Upper lobe of left lung (tissue), 6 donors: ENCODE measurements around the gene ARHGAP26. TPM values are rescaled to one million over a fixed set of nuclear protein-coding genes. Genes with fewer than 3 reads are reported as not detected.
A peak's percentile ranks its signal among the peaks of the same experiment; 100 is the strongest.

ENCODE experiments used
- ATAC-seq, 2 donors: fragments of 200-7000 bp; cut with Tn5 transposase; one replicate each; pipeline ENCODE4 v1.9.1; 2022; ENCODE audit warnings: mild to moderate bottlenecking in 2 of 2, moderate library complexity in 2 of 2; ENCODE audit not compliant: low FRiP score in 2 of 2
- DNase-seq, 2 donors: peaks; one replicate each; pipeline ENCODE4 v3.0.0-alpha.2; 2019 to 2020
- H3K27ac ChIP-seq, 4 donors: fragments of 200-600 bp; sonication (generic); one replicate each; pipeline ENCODE4 v1.5.1; 2016 to 2019
- H3K27me3 ChIP-seq, 4 donors: fragments of 200-600 bp; sonication (generic); one replicate each; pipeline ENCODE4 v1.5.1; 2017 to 2019
- H3K36me3 ChIP-seq, 4 donors: fragments of 200-600 bp; sonication (generic); one replicate each; pipeline ENCODE4 v1.5.1; 2016 to 2019
- H3K4me1 ChIP-seq, 4 donors: fragments of 200-600 bp; sonication (generic); one replicate each; pipeline ENCODE4 v1.5.1; 2018 to 2019
- H3K4me3 ChIP-seq, 4 donors: fragments of 200-600 bp; sonication (generic); one replicate each; pipeline ENCODE4 v1.5.1; 2017 to 2019; ENCODE audit warnings: mild to moderate bottlenecking in 2 of 4, moderate library complexity in 1 of 4
- H3K9me3 ChIP-seq, 4 donors: fragments of 200-600 bp; sonication (generic); one replicate each; pipeline ENCODE4 v1.5.1; 2018 to 2019
- EP300 ChIP-seq, 4 donors: sonication (generic); formaldehyde crosslinking; IDR thresholded peaks; one replicate each; pipeline ENCODE4 v1.5.1; 2017; ENCODE audit warnings: antibody characterized with exemption in 4 of 4, control low read depth in 2 of 4
- POLR2A ChIP-seq, 4 donors: fragments of 450-650 bp; IDR thresholded peaks; one replicate each; pipeline ENCODE4 v1.5.1; 2016 to 2017; ENCODE audit warnings: antibody characterized with exemption in 4 of 4, mild to moderate bottlenecking in 2 of 4
- POLR2AphosphoS5 ChIP-seq, 2 donors: sonication (generic); formaldehyde crosslinking; IDR thresholded peaks; one replicate each; pipeline ENCODE4 v1.5.1; 2017; ENCODE audit warnings: antibody characterized with exemption in 2 of 2
- WGBS, 2 donors: methylation state at CpG; one replicate each; pipeline ENCODE4 v1.1.5; 2017 to 2018; 5-methylcytosine and 5-hydroxymethylcytosine counted together
- total RNA-seq, 6 donors: library from RNA; depleted of rRNA in 4 of 6; stranded (reverse); fragments of >200 nt in 4 of 6; gene quantifications; one replicate each; pipeline versions ENCODE4 v1.1.0 to v1.2.1, GENCODE V29; 2016 to 2021
- TF ChIP-seq, protein P1 (sequence below), 6 experiments: fragments of 450-650 bp in 4 of 6; fragments of 200-600 bp in 2 of 6; sonication (generic) in 2 of 6; IDR thresholded peaks; one replicate each; pipeline ENCODE4 v1.5.1; 2016 to 2019; ENCODE audit warnings: antibody characterized with exemption in 6 of 6
- donor health status: DM: no; HTN: no; CAD: no; lungs with moderate emphysema.
- donor health status: DM: no; HTN: yes; CAD: no; lungs with severe emphysema.

ARHGAP26 gene
- total RNA-seq, 6 donors from 2014 or later = 34.9 to 90.1 (median 38.9) TPM

- WGBS, 2 donors = 62 to 69% methylated on average over 3 of the region's 3 CpGs
- H3K4me3 ChIP-seq = no peak overlapping the region
- DNase-seq (no peak), ATAC-seq (no peak)
- H3K36me3 ChIP-seq = no peaks in the 10 kb centered on the region
- peak overlapping the region in 1 of 4 donors; percentile 72 for H3K27ac ChIP-seq
- no peaks in the 10 kb centered on the region for H3K9me3 ChIP-seq
- H3K4me1 ChIP-seq = peaks cover 7 to 33% (median 27%) of the 10 kb centered on the region in 4 donors
- no peaks in the 10 kb centered on the region for H3K27me3 ChIP-seq
- TF ChIP-seq POLR2AphosphoS5 (IDR thresholded peaks at IDR 0.05) (no peak), POLR2A (IDR thresholded peaks at IDR 0.05) (no peak), EP300 (IDR thresholded peaks at IDR 0.05) (no peak)
- TF ChIP-seq, protein P1, sequence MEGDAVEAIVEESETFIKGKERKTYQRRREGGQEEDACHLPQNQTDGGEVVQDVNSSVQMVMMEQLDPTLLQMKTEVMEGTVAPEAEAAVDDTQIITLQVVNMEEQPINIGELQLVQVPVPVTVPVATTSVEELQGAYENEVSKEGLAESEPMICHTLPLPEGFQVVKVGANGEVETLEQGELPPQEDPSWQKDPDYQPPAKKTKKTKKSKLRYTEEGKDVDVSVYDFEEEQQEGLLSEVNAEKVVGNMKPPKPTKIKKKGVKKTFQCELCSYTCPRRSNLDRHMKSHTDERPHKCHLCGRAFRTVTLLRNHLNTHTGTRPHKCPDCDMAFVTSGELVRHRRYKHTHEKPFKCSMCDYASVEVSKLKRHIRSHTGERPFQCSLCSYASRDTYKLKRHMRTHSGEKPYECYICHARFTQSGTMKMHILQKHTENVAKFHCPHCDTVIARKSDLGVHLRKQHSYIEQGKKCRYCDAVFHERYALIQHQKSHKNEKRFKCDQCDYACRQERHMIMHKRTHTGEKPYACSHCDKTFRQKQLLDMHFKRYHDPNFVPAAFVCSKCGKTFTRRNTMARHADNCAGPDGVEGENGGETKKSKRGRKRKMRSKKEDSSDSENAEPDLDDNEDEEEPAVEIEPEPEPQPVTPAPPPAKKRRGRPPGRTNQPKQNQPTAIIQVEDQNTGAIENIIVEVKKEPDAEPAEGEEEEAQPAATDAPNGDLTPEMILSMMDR (IDR thresholded peaks at IDR 0.05) = no peak
Measured at GRCh38 chr5:143126174-143127019, 356.2 kb downstream of the ARHGAP26 start.

GRCh38 chr5:143128412-143129071 is 358.4 kb downstream of the ARHGAP26 start:
- DNase-seq = no peak
- no peaks in the 10 kb centered on the region for H3K36me3 ChIP-seq
- WGBS, 2 donors = 61 to 77% methylated on average over 7 of the region's 7 CpGs
- no peak overlapping the region for H3K4me3 ChIP-seq
- H3K4me1 ChIP-seq = peaks cover 10 to 40% (median 28%) of the 10 kb centered on the region in 4 donors
- H3K27ac ChIP-seq = peak overlapping the region in 1 of 4 donors; percentile 46
- no peaks in the 10 kb centered on the region for H3K27me3 ChIP-seq
- TF ChIP-seq POLR2AphosphoS5 (IDR thresholded peaks at IDR 0.05) (no peak), POLR2A (IDR thresholded peaks at IDR 0.05) (no peak), EP300 (IDR thresholded peaks at IDR 0.05) (no peak)
- TF ChIP-seq, protein P1 (IDR thresholded peaks at IDR 0.05) = no peak
- no peak for ATAC-seq
- H3K9me3 ChIP-seq = no peaks in the 10 kb centered on the region

GRCh38 chr5:143129203-143129602 is 359.0 kb downstream of the ARHGAP26 start:
- peaks cover 0 to 5% (median 3%) of the 10 kb centered on the region in 4 donors for H3K36me3 ChIP-seq
- H3K4me1 ChIP-seq = peaks cover 10 to 40% (median 29%) of the 10 kb centered on the region in 4 donors
- no peak for TF ChIP-seq EP300 (IDR thresholded peaks at IDR 0.05)
- TF ChIP-seq, protein P1 (IDR thresholded peaks at IDR 0.05) = no peak
- no peak for TF ChIP-seq POLR2A (IDR thresholded peaks at IDR 0.05)
- no peak for TF ChIP-seq POLR2AphosphoS5 (IDR thresholded peaks at IDR 0.05)
- H3K27ac ChIP-seq = no peak overlapping the region
- no peaks in the 10 kb centered on the region for H3K9me3 ChIP-seq
- H3K27me3 ChIP-seq = no peaks in the 10 kb centered on the region
- no peak for ATAC-seq
- 79 to 93% methylated on average over 3 of the region's 3 CpGs for WGBS, 2 donors
- no peak for DNase-seq
- no peak overlapping the region for H3K4me3 ChIP-seq

- WGBS, 2 donors = 91 to 92% methylated on average over 5 of the region's 5 CpGs
- TF ChIP-seq POLR2AphosphoS5 (IDR thresholded peaks at IDR 0.05) = no peak
- no peak for TF ChIP-seq POLR2A (IDR thresholded peaks at IDR 0.05)
- Histone ChIP-seq H3K27ac (no peak overlapping the region), H3K36me3 (peaks cover 0 to 14% (median 4%) of the 10 kb centered on the region in 4 donors), H3K27me3 (no peaks in the 10 kb centered on the region), H3K4me1 (peaks cover 10 to 40% (median 29%) of the 10 kb centered on the region in 4 donors), H3K9me3 (no peaks in the 10 kb centered on the region), H3K4me3 (no peak overlapping the region)
- DNase-seq (no peak), ATAC-seq (no peak)
Measured at GRCh38 chr5:143129910-143130612, 359.9 kb downstream of the ARHGAP26 start.
